Activated gamma-delta T cell (primary cell): ENCODE measurements around the gene KCNQ5.

Experiments
- DNase-seq: peaks from one replicate; lab custom pipeline; 2025; lab: John Stamatoyannopoulos, UW

Gene KCNQ5

DNA sequence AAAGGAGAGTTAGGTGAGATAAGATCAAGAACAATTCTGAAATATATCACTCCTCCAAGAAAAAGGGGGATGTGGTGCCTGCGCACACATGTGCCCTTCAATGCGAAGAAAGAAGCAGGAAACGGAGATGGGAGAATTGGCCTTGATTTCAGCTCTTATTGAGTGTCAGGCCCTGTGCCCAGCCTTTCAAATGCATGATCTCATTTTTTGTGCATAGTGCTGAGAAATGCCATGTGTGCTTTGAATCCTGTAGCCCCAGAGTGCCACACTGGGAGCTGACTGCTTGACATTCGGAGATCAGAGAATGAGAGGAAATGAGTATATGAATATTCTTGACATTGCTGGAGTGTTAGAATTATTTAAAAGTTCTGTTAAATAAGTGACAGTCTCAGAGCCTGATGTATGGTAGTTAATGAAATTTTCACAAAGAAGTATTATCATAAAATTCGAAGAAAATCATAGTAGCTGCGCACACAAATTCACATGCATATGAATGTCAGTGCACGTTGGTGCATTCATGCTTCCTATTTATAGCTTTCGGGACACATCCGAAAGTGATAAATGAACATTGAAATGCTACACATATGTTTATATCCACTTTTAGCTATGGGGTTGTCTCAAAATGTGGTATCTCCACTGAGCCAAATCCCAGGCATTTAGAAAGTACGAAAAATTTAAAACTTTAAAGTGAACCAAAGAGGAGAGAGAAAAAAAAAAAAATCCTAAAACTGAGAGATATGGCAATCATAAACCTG lies 172.0 kb downstream of the KCNQ5 start:
- DNase-seq: no peak

DNA sequence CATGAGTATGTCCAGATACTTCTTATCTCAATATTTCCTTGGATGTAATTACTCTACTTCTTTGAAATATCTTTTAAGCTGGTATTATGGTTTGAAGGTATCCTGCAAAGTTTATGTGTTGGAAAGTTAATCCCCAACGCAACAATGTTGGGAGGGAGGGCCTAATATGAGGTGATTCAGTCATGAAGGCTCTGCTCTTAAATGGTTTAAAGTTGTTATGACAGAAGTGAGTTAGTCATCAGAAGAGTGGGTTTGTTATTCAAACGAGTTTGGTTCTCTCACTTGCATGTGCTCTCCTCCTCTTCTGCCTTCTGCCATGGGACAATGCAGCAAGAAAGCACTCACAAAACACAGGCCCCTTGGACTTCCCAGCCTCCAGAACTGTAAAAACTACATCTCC lies 176.3 kb downstream of the KCNQ5 start:
- no peak for DNase-seq

DNA sequence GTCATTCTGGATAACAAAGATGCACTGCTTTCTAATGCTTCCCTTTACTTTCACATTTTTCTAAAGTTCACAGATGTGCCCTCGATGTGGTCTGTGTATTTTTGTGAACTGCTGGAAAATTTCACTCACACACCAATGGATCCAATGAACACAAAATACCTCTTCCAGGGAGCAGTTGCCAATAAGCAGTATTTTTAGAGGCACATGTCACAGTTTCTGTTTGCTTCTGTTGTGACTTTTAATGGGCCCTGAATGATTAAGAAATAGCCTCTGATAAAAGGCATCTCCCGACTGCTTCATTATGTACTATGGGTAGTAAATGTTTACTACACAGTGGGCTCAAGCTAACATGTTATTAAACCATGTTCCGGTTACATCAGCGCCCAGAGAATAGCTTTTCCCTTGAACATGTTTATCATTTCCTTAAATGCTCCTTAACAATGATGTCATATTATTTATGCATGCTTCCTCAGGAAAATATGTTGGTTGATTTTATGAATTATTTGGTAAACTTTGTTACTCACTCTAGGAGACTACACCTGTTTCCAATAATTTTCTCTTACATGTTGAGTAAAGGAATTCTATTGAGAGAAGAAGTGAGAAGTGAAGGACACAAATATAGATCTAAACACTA lies 188.0 kb downstream of the KCNQ5 start:
- no peak for DNase-seq

DNA sequence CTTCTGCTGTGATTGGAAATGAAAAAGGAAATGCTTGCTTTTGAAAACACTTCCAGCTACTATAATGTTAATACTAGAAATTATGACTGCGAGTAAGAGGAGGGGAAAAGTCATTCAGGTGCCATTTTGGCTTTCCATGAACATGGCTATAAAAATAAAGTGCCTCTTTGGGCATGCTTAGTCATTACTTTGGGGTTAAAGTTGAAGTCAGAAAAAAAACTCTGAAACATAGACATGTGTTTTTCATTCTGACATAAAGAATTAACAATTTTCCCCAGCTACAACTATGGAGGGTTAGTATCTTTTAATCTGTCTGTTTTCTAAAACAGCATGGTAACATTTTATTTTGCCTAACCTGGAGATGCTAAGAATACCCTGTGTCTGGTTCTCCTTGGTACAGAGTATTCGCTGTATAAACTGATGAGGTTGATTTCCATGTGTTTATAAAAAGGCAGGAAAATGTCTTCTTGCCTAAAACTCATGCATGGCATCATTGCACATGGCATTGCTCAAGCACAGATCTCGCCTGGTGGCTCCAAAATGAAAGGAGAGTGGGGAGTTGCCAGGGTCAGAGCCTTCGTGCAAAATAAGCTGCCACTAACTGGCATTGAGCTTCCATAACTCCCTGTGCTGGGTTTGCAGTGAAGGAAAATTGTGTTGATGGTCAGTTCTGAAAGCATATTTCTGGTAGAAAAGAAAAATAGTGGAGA lies 188.9 kb downstream of the KCNQ5 start:
- DNase-seq: no peak

DNA sequence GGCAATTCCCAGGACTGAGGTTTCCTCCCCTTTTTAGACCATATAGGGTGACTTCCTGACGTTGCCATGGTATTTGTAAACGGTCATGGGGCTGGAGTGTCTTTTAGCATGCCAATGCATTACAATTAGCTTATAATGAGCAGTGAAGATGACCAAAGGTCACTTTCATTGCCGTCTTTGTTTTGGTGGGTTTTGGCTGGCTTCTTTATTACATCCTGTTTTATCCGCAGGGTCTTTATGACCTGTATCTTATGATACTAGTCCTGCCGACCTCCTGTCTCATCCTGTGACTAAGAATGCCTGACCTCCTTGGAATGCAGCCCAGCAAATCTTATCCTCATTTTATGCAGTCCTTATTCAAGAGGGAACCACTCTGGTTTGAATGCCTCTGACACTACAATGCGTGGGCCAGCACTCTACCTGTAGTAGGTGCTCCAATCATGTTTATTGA lies 190.1 kb downstream of the KCNQ5 start:
- no peak for DNase-seq

DNA sequence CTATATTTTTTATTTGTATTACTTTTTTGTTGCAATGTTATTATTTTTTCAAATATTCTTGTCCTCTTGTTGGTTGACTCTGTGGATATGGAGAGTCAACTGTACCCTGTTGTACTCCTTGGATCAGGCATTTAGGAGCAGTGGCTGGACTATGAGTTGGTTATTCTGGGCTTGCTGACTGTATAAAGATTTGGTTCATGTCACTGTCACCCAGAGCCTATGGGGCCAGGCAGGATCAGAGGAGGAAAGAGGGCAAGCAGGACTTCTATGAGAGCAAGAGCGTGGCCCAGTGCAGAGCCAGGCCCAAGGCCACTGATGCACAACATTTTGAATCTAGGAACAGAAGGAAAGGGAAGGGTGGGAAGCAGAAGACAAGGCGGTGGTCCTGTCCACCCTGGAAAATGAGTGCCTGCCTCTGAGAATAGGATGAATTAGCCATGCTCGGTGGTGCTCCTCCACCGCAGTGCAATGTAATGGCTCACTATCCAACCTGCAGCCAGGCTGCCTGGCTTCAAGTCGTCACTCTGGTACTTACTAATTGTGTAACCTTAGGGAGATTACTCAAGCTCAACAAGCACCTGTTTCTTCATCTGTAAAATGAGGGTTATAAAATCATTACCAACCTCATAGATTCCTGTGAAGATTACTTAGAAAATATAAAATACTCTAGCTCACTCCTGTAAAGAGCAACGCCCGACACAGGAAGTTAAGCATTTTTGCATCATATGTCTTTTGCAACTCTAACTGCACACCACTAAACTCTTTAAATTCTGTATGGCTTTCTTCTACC lies 192.1 kb downstream of the KCNQ5 start:
- no peak for DNase-seq

DNA sequence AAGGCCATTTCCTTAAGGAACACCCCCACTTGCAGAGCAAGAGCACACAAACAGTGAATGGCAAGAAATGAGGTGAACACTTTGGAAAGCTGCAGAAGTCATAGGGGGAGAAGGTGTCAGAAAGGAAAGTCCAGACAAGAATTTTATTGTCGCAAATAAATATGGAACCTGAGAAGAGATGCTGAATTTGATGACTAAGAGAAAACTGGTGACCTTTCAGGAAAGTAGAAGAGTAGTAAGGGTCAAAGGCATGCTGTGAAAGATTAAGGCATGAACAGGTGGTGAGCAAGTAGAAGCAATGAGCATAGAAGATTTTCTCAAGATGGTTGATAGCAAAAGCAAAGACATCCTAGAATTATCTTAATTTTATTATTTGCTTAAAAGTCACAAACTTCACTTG lies 194.2 kb downstream of the KCNQ5 start:
- no peak for DNase-seq

DNA sequence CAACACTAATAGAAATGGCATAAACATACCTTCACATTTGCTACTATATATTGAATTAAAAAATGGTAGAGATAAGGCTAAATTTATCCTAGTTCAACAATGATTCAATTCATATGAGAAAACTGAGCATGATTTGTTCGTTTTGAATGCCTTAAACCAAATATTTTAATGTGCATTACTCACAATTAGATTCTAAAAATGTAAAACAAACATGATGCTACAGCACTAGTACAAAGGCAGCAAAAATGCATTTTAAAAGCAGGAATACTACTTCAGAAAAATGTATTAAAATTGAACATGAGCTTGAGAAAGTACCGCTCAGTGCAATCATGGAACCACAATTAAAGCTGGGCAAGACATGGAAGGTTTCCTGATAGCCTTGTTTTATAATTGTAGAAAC lies 195.3 kb downstream of the KCNQ5 start:
- DNase-seq: no peak

DNA sequence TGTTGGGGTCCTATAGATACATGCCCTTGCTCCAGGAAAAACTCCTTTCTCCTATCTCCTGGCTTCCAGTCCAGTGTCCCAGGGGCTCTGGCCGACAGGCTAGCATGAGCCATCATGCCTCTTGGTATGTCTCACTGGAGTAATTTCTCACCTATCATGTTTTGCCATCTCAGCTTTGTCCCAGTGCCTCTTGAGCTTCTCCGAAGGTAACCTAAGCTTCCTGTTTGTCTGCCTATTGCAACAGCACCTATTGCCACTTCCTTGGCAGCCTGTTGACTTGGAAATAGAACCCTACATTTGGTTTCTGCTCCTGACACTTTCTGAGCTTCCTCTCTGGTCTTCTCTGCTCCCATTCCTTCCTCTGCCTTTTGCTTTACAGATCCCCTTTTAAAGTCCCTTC lies 197.7 kb downstream of the KCNQ5 start:
- DNase-seq: no peak

DNA sequence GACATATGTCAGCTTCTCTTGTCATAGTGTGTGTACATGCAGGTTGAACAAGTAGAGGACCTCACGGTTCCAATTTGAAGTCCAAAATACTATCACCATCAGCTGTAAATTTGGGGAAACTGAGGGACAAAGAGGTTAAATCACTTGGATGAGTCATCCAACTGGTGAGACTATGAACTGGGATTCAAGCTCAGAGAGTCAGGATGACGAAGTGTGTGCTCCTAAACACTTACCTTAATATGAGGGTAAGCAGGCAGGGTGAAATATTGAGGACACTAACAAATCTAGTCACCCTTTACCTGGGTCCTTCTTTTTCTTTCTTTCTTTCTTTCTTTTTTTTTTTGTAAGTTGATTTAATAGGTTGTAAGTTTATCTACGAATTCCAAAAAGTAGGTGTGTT lies 198.3 kb downstream of the KCNQ5 start:
- no peak for DNase-seq

DNA sequence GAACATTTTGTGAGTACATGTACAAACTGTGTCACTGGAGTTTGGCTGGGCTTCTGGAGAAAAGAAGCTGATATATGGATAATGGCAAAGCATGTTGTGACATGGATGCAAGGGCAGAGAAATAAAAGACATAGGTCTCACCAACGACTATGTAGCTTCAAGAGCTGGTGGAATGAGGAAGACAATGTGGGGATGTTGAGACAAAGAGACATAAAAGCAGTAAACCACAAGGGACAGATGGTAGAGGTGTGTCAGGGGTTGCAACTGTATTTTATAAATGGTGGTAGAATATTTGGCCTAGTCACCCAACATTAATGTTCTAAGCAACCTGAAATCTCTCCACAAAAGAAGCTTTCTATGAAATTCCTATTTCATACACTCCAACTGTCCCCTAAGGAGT lies 199.0 kb downstream of the KCNQ5 start:
- DNase-seq: no peak

DNA sequence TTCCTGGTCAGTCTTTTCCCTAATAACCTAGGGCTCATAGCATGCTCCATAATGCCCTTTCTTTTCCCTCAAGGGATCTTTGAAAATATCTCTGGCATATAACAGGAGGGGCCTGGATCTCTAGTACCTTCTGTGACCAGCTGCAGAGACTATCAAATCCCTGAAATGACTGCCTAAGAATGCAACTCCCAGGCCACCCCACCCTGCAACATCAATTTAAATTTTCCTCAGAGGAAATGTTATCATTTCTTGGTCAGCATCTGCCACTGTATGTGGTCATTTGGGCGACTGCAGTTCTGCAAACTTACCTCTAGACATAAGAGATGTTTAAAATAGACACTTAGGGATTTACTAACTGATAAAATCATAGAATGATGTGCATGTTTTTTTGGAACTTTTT lies 200.2 kb downstream of the KCNQ5 start:
- no peak for DNase-seq

DNA sequence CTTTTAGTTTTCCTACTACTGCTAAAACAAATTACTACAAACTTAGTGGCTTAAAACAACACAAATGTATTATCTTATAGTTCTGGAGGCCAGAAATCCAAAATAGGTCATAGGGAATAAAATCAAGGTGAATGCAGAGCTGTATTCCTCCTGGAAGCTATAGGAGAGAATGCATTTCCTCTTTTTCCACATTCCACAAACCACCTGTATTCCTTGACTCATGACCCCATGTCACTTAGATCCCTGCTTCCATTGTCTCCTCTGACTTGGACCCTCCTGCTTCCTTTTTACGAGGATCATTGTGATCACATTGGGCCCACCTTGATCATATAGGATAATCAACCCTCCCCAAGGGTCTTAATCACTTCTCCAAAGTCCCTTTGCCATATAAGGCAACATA lies 200.8 kb downstream of the KCNQ5 start:
- DNase-seq: no peak

DNA sequence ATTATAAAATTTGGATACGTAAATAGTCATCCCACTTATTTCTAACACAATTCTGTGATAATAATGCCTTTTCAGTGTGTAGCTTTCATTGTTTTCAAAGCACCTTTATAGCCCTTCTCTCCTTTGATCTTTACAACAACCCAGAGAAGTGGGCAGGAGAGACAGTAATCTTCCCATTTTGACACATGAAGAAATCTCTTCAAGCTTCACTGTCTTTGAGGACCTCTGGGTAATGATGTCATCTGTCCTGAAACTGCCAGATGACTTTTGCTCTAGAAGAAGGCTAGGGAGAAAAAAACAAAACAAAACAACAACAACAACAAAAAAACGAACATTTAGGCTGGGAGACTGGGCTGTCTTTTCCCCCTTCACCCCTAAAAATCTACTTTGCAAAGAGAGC lies 203.0 kb downstream of the KCNQ5 start:
- DNase-seq: no peak

DNA sequence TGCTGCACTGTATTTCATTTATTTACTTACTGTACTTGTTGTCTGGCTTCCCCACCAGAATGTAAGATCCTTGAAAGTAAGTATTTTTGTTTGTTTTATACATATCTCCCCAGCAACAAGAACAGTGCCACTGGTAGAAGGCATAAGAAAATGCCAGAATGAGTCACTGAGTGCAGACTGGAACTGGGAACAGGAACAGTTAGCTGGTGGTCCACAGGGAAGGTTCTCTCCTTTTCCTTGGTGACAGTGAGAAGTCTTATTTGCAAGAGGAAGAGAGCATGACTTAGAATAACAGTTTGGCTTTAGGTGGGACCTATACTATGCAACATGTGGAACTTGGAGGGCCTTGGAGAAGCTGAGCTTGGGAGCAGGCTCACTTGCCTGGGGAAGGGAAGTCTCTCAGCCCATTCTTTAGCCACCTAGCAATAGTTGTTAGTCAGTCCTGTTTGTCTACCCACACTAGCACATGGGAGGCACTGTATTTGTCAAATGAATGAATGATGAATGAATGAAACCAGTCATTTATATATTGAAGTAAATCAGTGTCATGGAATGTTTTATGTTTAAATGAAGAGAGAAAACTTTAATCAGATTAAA lies 203.5 kb downstream of the KCNQ5 start:
- DNase-seq: no peak

DNA sequence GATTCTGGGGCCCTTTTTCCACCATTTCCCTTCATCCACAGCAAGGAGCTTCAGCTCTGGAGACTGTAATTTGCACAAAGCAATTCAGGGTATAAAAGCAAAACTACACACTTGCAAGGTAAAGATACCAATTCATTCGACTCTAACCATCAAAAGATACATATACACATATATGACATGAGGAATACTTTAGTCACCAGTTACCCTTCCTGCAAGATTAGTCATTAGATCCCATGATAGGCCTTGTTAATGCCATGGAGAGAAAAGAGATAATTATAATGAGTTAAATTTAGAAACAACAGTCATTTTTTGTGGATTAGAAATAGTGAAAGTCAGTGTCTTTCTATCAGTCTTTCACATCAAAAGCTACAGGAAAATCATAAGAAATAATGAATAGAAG lies 204.2 kb downstream of the KCNQ5 start:
- no peak for DNase-seq

DNA sequence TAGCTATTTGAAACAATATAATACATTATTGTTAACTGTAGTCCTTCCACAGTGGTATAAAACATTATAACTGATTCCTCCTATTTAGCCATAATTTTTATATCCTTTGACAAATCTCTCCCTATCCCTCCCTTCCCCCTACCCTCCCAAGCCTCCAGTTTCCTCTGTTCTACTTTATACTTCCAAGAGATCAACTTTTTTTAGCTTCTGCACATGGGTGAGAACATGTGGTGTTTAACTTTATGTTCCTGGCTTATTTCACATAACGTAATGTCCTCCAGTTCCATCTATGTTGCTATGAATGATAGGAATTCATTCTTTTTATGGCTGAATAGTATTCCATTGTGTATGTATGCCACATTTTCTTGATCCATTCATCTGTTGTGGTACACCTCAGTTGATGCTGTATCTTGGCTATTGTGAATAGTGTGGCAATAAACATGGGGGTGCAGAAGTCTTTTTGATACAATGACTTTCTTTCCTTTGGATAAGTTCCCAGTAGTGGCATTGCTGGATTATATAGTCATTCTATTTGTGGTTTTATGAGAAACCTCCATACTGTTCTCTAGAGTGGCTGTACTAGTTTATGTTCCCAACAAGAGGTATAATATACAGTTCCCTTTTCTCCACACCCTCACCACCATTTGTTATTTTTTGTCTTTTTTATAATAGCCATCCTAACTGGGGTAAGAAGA lies 205.0 kb downstream of the KCNQ5 start:
- DNase-seq: no peak

DNA sequence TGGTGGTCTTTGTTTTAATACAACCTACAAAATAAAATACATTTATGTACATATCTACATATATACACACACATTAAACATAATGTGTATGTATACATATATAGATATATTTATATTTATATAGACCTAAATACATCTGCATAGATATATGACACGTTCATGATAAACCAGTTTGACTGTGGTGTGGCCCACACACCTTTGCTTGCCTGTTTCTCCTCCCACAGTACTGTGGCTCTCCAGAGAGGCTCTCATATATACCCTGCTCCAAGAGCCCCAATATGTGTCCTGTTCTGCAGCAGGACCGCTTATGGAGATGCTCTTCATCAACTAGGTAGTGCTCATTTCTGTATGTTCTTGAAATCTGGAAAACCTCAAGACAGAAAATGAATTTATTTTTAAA lies 207.0 kb downstream of the KCNQ5 start:
- no peak for DNase-seq

DNA sequence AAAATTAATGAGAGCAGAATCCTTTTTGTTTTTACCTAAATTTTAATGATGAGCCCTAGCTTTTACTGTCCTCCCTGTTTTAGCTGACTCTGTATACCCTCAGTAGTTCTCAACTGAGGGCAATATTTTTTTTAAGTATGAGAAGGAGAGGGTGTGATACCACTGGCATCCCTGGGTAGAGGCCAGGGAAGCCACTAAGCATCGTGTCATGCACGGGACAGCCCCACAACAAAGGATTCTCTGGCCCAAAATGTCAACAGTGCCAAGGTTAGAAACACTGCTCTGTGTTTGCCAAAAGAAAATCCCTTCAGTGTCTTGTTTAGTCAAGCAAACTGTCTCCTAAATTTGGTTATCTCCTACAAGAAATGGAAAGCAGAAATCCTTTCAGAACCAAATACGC lies 210.4 kb downstream of the KCNQ5 start:
- no peak for DNase-seq

DNA sequence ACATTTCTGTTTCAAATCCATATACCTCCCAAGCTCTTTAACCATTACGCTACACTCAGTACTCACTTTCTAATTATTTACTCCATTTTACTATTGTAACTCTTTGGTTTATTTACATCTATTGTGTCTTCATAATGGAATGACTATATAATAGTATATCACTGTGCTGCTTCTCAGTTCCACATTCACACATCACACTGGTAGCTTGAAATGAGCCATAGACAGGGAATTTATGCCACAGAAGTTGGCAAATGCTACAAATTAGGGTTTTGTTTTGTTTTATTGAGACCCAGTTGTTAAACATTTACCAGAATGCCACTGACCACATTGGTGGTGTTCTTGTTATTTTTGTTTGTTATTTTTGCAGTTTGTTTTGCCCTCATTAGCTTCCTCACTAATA lies 213.9 kb downstream of the KCNQ5 start:
- DNase-seq: no peak

DNA sequence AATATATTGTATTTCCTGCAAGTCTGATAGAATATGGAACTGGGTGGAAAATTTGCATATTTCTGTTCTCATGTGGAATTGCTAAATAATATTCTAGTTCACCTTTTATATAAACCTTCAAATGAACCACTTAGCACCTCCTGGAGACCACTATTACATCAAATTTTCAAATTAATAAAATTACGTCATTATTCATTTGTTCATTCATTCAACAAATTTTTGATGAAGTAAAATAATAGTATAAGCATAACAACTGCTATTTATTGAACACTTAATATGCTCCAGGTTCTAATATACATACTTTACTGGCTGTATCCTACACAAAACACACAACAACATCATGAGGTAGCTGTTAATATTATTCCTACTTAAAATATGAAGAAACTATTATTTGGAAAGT lies 215.1 kb downstream of the KCNQ5 start:
- DNase-seq: no peak
